Fibroblast of skin of back (primary cell): ENCODE measurements around the gene AGBL5. TPM values are rescaled to one million over a fixed set of nuclear protein-coding genes. Genes with fewer than 3 reads are reported as not detected.

Experiments used
- DNase-seq: peaks from one replicate; pipeline ENCODE4 v3.0.0-alpha.2; 2013
- polyA plus RNA-seq, 2 experiments: library from polyadenylated mRNA; unstranded; fragments of 120-200 nt; gene quantifications; one replicate each; pipeline ENCODE4 v1.2.1, GENCODE V29; 2013; ENCODE audit not compliant: insufficient read length in 2 of 2

The AGBL5 gene, protein sequence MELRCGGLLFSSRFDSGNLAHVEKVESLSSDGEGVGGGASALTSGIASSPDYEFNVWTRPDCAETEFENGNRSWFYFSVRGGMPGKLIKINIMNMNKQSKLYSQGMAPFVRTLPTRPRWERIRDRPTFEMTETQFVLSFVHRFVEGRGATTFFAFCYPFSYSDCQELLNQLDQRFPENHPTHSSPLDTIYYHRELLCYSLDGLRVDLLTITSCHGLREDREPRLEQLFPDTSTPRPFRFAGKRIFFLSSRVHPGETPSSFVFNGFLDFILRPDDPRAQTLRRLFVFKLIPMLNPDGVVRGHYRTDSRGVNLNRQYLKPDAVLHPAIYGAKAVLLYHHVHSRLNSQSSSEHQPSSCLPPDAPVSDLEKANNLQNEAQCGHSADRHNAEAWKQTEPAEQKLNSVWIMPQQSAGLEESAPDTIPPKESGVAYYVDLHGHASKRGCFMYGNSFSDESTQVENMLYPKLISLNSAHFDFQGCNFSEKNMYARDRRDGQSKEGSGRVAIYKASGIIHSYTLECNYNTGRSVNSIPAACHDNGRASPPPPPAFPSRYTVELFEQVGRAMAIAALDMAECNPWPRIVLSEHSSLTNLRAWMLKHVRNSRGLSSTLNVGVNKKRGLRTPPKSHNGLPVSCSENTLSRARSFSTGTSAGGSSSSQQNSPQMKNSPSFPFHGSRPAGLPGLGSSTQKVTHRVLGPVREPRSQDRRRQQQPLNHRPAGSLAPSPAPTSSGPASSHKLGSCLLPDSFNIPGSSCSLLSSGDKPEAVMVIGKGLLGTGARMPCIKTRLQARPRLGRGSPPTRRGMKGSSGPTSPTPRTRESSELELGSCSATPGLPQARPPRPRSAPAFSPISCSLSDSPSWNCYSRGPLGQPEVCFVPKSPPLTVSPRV
- polyA plus RNA-seq (2013, experiment 1 of 2; ENCODE audit: insufficient read length) = 20.9 TPM
- polyA plus RNA-seq (2013, experiment 2 of 2; ENCODE audit: insufficient read length) = 23.8 TPM

GRCh38 chr2:27050996-27051901 is at the start of gene AGBL5:
Gene AGBL5 (plus strand): TSS chr2:27051668. CDS start chr2:27052959, 1,291 bp downstream.
- peak; percentile 89 for DNase-seq

DNA sequence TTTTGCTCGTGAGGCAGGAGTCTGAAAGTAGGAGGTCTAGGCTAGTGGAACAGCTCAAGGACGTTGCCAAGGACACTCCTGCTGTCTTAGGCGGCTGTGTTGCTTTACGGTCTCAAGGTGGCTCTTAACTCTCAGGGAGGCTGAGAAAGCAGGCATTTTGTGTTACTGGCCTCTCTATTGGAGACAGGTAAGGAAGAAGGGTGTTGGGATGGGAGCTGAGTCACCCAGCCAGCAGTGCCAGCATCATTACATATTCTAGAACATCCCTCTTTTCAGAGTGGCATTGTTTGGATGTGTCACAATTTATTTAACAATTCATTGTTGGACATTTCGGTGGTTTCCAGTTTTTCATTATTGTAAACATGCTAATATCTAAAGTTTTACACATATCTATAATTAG is 49.5 kb upstream of the AGBL5 start:
- no peak for DNase-seq

- no peak for DNase-seq
Observed at GRCh38 chr2:27003007-27003406, 48.5 kb upstream of the AGBL5 start.

GRCh38 chr2:27003857-27004256 is 47.6 kb upstream of the AGBL5 start:
- peak; percentile 42 for DNase-seq

DNA sequence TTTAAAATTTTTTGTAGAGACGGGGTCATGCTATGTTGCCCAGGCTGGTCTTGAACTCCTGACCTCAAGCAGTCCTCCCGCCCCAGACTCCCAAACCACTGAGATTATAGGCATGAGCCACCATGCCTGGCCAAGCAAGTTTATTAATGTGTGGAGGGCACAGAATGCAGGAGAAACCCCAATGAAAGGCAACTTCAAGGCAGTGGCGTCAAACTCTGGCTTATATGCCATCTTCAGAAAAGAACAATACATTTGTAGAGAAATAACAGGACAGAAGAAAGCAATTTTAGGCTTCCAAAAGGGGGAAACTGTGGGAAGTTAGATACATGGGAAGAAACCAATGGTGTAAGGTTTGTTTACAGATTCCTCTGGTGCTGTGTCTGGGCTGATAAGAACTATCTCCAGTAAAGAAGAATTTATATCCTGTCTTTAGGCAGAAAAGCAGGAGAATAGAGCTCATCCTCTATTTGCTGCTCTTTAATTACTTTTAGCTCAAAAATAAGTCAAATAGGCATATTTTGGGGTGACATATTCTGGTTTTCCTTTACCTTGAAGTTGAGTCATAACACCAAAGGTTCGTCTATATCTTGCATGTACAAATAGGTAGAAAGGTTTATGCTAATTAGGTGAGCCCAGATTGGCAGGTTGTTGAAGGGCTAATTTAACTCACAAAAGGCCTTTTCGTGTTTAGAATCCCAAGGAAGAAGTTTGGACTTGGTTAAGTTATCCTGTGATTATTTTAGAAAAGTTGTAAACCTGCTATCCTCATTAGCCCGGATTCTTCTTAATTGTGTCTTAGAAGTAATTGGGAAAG is 44.7 kb upstream of the AGBL5 start:
- DNase-seq = no peak

DNA sequence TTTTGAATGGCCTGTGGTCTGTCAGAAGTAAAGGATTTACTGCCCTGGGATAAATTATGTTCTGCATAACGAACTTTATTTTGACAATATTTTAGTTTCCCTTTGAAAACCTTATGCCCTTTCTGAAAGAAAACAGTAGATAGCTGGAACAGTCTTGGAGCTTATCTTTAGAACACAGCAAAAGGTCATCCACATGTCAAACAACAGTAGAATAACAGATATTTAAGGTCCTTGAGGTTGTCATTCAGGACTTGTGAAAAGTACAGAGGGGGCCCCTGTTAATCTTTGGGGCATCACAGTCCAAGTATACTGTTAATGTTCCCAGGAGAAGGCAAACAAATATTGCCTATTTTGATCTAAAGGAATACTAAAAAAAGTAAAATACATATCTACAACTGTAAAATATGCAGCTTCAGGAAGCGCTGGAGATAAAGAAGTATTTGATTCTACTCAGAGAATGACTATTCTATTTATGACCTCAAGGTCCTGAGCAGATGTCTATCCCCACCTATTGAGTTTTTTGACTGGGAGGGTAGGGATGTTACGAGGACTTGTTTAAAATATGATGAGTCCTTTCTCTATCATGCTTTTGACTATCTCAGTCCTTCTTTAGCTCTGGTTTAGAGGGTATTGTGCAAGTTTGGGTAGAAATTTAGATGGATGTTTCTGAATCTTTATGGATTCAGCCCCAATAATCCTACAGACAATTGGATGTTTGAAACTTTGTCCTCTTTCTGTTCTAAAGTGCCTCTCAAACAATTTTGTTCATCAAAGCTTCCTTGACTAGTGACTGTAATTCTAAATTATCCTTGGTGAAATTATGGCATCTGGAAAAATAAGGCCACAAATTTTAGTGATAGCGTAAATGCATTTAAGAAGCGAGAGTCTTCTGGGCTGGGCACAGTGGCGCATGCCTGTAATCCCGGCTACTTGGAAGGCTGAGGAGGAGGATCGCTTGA is 43.8 kb upstream of the AGBL5 start:
- no peak for DNase-seq

GRCh38 chr2:27008678-27009077 is 42.8 kb upstream of the AGBL5 start:
- no peak for DNase-seq

GRCh38 chr2:27009083-27009482 is 42.4 kb upstream of the AGBL5 start:
- no peak for DNase-seq

DNA sequence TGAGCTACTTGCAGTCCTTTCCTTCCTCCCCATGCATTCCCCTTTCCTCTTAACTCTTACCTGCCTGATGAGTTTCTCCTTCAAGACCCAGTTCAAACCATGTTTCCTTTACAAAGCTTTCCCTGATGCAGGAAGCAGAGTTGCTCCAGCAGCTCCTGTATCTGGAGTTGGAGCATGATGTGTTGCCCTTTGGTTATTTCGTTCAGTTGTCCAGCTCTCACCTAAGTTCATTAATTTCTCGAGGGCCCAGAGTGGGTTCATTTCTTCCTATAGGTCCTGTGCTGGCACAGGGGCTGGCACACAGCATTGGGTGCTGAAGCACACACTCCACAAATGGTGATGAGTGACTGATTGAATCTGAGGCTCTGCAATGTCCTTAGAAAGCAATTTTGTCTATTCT is 41.8 kb upstream of the AGBL5 start:
- no peak for DNase-seq

GRCh38 chr2:27010139-27010538 is 41.3 kb upstream of the AGBL5 start:
- DNase-seq = no peak

DNA sequence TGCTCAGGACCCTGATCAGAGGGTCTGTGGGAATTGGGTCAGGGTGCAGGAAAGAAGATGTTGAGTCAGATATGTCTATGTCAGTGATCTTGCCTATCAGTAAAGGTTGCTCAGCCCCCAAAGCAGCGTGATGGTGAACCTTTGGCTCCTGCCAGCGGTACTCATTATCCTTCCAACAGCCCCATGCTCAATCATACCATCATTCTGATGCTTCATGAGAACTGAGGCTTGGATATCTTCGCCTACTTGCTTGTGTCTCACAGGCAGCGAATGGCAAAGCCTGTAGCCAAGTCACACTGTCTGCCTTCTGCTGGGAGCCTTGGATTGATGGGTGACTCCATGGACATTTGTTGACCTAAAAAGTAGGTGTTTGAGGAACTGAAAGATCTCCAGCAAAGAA is 37.7 kb upstream of the AGBL5 start:
- DNase-seq = no peak

DNA sequence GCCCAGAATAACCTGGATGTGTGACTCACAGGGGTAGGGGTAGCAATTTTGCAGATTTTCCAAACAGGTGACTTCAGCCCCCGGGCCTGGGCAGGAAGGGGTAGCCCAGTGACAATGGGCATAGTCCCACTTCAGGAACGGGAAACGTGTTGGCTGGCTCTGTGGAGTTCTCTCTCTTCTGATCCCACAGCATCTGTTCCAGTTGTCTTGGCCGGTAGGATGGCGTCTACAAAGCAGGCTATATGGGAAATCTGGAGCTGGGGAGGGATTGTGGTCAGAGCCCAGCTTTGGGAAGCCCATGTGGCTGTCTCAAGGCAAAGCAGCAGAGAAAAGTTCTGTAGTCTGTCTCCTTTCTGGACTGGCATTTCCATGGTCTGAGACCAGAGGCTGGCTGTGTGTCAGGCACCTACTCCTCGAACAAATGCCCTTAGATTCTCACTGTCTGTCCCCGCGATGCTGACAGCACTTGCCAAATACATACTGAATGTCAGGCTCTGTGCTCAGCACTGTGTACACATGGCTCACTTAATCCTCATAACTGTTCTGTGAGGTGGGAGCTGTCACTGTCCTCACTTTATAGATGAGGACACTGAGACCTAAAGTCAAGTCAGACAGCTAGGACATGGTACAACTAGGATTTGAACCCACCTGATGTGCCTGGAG is 36.6 kb upstream of the AGBL5 start:
- DNase-seq = no peak

- DNase-seq = peak; percentile 66
Observed at GRCh38 chr2:27016801-27017325, 34.6 kb upstream of the AGBL5 start.

DNA sequence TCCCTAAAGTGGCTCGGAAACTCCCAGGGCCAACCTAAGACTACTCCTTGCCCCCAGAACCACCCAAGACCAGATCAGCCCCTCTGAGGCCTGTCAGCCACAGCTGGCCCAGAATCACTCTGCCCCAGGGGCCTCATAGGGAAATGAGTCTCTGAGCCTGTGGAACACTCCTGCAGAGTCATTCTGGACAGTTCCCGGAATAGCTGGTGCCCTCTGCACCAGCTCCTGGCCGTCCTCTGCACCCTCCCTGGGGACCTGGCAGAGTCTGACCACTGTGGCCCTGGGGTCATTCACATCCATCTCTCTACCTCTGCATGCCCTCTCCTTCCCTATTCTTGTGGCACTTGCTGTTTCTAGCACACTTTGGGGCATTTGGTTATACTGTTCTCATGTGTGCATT is 33.3 kb upstream of the AGBL5 start:
- no peak for DNase-seq

DNA sequence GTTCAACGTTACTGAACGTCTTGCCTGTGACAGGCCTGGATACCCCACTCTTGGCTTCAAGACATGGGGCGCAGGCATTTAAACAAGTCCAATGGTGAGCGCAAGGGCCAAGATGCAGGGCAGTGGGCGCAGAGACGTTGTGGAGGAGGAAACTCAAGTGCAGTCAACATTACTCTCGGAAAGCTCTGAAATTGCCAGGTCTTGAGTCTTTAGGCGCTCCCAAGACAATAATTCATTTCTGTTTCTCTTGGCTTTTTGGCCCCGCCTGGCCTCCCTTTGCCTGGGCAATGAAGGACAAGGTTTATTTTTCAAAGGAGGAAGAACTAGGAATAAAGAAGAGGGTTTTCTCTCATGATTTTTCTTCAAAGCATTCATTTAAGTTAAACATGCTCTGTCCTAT is 32.0 kb upstream of the AGBL5 start:
- no peak for DNase-seq

DNA sequence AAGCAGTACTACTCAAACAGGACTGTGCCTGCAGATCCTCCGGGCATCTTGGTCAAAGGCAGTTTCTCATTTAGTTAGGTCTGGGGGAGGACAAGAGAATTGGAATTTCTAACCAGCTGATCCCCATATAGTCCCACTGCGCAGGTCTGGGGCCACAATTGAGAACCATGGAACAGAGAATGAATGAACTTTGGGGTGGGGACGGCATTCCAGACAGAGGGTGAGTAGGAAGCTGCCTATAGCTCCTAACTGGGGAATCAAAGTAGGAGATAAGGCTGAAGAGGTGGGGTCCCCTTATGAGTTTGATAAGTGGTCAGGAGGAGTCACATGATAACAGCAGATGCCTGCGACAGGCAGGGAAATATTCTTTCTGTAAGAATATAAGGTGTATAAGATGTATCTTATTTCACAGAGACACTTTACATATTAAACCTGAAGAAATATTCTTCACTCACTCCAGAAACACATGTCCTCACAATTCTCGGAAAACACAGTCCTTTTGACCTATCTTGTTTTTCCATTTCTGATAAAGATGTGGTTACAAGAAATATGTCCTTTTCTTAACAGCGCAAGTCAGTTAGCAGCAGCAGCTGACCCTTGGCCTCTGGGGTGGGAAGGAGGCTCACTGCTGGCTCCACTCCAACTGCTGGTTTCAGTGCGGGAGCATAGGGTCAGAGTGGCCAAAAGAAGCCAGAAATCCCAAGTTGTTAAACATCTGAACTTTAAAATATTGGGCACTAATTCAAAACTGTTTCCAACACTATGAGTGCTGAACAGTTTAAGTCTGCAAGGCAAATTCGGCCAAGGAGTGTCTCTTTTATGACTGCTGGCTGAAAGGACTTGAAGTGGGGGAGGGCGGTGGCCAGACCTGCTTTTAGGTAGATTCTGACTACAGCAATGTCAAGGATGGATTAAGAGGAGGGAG is 31.3 kb upstream of the AGBL5 start:
- DNase-seq = no peak

DNA sequence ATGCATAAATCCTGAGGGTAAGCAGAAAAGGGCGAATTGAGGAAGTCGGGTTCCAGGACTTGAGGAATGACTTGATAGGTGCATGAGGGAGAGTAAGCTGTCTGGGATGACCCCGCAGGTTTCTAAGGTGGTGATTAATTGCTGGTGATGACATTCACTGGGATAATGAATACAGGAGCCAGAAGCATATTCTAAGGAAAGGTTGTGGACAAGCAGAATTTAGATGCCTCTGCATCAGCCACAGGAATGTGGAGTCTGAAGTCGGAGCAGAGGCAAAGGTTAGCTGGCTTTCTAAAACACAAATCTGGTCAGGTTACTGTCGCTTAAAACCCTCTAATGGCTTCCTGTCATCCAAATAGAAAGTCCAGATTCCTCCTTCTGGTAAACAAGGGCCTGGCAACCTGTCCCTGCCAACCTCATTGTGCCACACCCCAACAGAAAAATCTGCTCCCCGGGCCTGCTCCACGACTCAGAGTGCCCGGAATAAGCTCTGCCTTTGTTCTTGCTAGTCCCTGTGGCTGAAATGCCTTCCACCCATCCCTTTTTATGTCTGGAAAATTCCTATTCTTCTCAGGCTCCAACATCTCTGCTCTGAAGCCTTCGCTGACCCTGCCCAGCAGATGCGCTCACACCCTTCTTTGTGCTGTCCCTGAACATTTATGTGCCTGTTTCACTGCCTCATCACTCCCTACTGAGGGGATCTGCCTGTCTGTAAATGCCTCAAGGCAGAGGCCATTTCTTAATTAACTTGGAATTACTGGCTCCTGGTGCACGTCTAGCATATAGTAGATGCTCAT is 30.0 kb upstream of the AGBL5 start:
- DNase-seq = no peak
